Coronary artery (tissue), 2 donors: ENCODE results near the gene RGPD4.

Experiments
- DNase-seq: peaks from one replicate; pipeline ENCODE4 v3.0.0-alpha.2; 2017; ENCODE audit warnings: low spot score
- H3K27ac ChIP-seq, 2 donors: fragments of 200-600 bp; sonication (generic); one replicate each; pipeline ENCODE4 v1.5.1; 2016 to 2019
- H3K4me3 ChIP-seq: fragments of 200-600 bp; sonication (generic); 2 replicates; pipeline ENCODE4 v1.5.1; 2016; ENCODE audit warnings: mild to moderate bottlenecking, moderate library complexity
- CTCF ChIP-seq: fragments of 200-600 bp; sonication (generic); IDR thresholded peaks from one replicate; pipeline ENCODE4 v1.5.1; 2019; ENCODE audit warnings: antibody characterized with exemption

The RGPD4 gene

GRCh38 chr2:107807988-107808387 lies 18.7 kb upstream of the RGPD4 start:
- no peak for TF ChIP-seq CTCF
- DNase-seq, result no peak
- Histone ChIP-seq H3K27ac (peak overlapping the region in 1 of 2 donors; percentile 38), H3K4me3 (no peak overlapping the region)

- Histone ChIP-seq H3K27ac (peak overlapping the region; percentile 38 to 50), H3K4me3 (no peak overlapping the region)
- DNase-seq, result no peak
- TF ChIP-seq CTCF, result no peak
Observed at GRCh38 chr2:107808959-107809358, 17.7 kb upstream of the RGPD4 start.

GRCh38 chr2:107809835-107810234 lies 16.9 kb upstream of the RGPD4 start:
- TF ChIP-seq CTCF, result no peak
- no peak overlapping the region for H3K4me3 ChIP-seq

GRCh38 chr2:107810734-107811133 lies 16.0 kb upstream of the RGPD4 start:
- Histone ChIP-seq H3K4me3 (no peak overlapping the region), H3K27ac (no peak overlapping the region)
- no peak for TF ChIP-seq CTCF
- no peak for DNase-seq

More at GRCh38 chr2:107809835-107810234, 16.9 kb upstream of the RGPD4 start:
- H3K27ac ChIP-seq, result peak overlapping the region in 1 of 2 donors; percentile 38
- no peak for DNase-seq

- DNase-seq, result no peak
- Histone ChIP-seq H3K4me3 (no peak overlapping the region), H3K27ac (no peak overlapping the region)
- TF ChIP-seq CTCF, result no peak
Observed at GRCh38 chr2:107811411-107811810, 15.3 kb upstream of the RGPD4 start.

GRCh38 chr2:107812006-107812405 lies 14.7 kb upstream of the RGPD4 start:
- Histone ChIP-seq H3K4me3 (no peak overlapping the region), H3K27ac (no peak overlapping the region)
- no peak for TF ChIP-seq CTCF
- DNase-seq, result no peak

- H3K27ac ChIP-seq, result no peak overlapping the region
- no peak for DNase-seq
- TF ChIP-seq CTCF, result no peak
- H3K4me3 ChIP-seq, result no peak overlapping the region
Observed at GRCh38 chr2:107817378-107817777, 9.3 kb upstream of the RGPD4 start.
